CD4-positive, alpha-beta T cell treated with Interleukin-10 for 1 hour (primary cell): ENCODE data around the gene LAG3.

Experiments
- DNase-seq: peaks from one replicate; pipeline ENCODE4 v3.0.0-alpha.2; 2020

The LAG3 gene

GRCh38 chr12:6791931-6792520 is 19.7 kb downstream of the LAG3 start:
- no peak for DNase-seq

GRCh38 chr12:6792522-6793201 is 20.3 kb downstream of the LAG3 start:
- DNase-seq, result peak; percentile 52

DNA sequence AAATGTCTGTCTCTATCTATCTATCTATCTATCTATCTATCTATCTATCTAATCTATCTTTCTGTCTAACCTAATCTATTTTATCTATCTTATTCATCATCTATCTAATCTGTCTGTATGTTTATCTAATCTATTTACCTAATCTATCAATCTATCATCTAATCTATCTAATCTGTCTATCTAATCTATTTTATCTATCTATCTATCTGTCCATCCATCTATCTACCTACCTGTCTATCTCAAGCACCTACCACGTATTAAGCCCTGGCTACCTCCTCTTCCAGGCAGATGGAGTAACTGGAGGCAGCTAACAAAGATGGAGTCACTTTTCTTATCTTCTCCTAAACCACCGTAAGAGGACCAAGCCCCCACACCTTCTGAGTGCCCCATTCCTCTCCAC is 22.8 kb downstream of the LAG3 start:
- DNase-seq, result no peak

DNA sequence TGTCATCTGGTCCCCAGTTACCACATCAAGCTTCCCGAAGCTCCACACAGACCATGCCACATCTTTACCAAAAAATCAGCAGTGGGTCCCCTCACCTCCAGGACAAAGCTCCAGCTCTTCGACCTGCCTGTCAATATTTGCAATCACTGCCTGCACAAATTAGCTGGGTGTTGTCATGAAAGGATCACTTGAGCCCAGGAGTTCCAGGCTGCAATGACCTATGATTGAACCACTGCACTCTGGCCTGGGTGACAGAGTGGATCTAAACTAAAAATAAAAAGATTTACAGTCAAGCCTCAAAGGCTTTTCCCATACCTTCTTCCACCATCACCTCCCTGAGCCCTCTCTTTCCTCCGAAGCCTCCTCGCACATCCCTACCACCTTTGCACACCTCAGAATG is 24.3 kb downstream of the LAG3 start:
- DNase-seq, result no peak

GRCh38 chr12:6799147-6799546 is 26.8 kb downstream of the LAG3 start:
- no peak for DNase-seq

GRCh38 chr12:6807170-6807569 is 34.9 kb downstream of the LAG3 start:
- no peak for DNase-seq

GRCh38 chr12:6809056-6809455 is 36.7 kb downstream of the LAG3 start:
- DNase-seq, result no peak

- no peak for DNase-seq
These were observed 38.4 kb downstream of the LAG3 start for GRCh38 chr12:6810758-6811157.

- DNase-seq, result no peak
These were observed 41.0 kb downstream of the LAG3 start for GRCh38 chr12:6813363-6813762.

GRCh38 chr12:6816598-6816997 is 44.3 kb downstream of the LAG3 start:
- DNase-seq, result no peak

DNA sequence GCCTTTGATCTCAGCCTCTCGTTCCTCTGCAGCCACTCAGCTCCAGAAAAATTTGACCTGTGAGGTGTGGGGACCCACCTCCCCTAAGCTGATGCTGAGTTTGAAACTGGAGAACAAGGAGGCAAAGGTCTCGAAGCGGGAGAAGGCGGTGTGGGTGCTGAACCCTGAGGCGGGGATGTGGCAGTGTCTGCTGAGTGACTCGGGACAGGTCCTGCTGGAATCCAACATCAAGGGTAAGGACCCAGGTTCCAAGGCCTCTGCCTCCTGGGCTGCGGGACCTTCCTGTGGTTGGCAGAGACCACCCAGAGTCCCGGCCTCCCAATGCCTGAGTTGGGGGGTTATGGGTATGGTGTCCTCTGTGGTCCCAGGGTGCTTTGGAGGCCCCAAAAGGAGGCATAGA is 44.8 kb downstream of the LAG3 start:
- no peak for DNase-seq

- no peak for DNase-seq
These were observed 45.4 kb downstream of the LAG3 start for GRCh38 chr12:6817662-6818157.

GRCh38 chr12:6818222-6818621 is 45.9 kb downstream of the LAG3 start:
- DNase-seq, result no peak

- DNase-seq, result no peak
These were observed 46.3 kb downstream of the LAG3 start for GRCh38 chr12:6818645-6819044.

- no peak for DNase-seq
These were observed 47.0 kb downstream of the LAG3 start for GRCh38 chr12:6819106-6820030.

DNA sequence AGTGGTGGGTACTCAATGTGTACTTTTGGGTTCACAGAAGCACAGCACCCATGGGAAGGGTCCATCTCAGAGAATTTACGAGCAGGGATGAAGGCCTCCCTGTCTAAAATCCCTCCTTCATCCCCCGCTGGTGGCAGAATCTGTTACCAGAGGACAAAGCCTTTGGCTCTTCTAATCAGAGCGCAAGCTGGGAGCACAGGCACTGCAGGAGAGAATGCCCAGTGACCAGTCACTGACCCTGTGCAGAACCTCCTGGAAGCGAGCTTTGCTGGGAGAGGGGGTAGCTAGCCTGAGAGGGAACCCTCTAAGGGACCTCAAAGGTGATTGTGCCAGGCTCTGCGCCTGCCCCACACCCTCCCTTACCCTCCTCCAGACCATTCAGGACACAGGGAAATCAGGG is 47.8 kb downstream of the LAG3 start:
- DNase-seq, result no peak

- no peak for DNase-seq
These were observed 49.5 kb downstream of the LAG3 start, which contains the start of gene GPR162 for GRCh38 chr12:6821591-6822425. TSS of gene GPR162 (plus strand) at chr12:6821821. CDS start at chr12:6823899, 2,078 bp downstream.

DNA sequence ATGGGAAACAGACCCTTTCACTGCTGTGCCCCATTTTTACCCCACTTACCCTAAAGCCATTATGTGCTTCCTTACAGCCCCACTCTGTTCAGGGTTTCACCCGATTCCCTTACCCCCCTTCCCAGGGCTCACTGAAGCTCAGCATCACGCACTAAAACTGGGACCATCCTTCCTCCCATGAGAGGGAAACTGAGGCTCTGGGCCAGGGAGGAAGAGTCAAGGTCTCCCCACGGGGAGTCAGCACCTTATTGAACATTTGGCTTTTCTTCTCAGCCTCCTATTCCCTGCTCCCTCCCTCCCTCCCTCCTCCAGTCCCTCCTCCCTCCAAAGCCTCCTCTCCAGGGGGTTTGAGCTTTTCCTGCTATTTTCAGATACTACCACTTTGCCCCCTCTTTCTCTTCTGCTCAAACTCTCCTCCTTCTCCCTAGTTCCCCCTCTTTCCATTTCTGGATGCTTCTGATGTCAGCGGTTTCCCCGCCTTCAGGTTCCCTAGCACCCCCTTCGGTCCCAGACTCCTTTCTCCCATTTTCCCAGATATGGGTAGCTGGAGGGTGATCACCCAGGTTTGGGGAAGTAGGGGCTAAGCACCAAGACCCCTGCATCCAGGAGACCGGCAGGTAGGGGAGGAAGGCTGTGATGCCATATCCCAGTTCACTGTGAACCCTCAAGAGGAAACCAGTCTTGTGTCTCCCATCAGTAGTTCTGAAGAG is 50.3 kb downstream of the LAG3 start:
- DNase-seq, result no peak

DNA sequence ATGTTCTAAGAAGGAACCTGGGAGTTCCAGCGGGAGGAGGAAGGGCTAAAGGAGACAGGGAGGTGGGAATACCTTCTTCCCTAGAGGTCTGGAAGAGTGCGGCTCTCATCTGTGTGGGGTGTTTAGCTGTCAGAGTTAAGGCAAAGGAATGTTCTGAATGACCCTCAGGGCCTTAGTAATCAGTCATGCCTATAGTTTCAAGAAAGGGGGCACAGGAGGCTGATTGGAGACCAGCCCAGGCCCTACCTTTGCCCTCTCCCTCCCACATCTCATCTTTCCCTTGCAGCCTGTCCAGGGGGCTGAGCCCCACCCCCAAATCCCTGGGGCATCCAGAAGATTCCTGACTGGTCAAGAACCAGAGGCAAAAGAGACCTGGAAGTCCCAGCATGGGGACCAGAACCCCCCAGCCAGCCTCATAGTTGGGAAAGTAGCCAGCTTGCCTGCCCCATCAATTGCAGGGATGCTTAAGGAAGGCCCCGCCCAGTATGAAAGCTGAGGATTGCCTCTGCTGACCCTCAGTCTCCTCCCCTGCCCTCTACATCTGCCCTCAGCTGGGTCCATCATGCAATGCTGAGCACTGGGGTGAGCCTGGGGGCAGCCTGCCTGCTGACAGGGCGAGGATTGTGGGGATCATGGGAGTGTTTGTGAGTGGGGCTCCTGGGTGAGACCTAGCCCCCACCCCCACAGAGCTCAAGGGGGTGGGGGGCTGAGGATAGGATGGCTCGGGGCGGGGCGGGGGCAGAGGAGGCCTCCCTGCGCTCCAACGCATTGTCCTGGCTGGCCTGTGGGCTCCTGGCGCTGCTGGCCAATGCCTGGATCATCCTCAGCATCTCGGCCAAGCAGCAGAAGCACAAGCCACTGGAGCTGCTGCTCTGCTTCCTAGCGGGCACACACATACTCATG is 51.1 kb downstream of the LAG3 start:
- DNase-seq, result no peak

- DNase-seq, result no peak
These were observed 51.9 kb downstream of the LAG3 start for GRCh38 chr12:6824085-6824775.
